Measurements from ENCODE around the gene RALBP1.

RALBP1 gene

DNA sequence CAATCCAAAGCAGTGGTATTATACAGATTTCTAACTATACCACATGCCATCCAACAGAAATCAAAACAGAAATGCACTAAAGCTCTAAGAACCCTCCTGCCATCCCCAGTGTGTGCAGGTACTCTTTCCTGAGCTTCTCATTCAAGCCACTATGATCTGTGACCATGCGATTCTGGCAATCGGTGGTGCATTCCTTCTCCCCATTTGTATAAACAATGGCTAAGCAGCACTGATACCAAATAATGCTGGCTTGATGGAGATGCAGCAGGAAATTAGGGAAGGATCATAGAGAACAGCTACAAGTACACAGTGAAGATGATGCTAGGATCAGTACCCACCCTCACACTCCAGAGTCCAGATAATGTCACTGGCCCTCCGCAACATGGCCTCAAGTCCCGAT is 87.3 kb downstream of the RALBP1 start (continued):
- TF ChIP-seq, protein P1, sequence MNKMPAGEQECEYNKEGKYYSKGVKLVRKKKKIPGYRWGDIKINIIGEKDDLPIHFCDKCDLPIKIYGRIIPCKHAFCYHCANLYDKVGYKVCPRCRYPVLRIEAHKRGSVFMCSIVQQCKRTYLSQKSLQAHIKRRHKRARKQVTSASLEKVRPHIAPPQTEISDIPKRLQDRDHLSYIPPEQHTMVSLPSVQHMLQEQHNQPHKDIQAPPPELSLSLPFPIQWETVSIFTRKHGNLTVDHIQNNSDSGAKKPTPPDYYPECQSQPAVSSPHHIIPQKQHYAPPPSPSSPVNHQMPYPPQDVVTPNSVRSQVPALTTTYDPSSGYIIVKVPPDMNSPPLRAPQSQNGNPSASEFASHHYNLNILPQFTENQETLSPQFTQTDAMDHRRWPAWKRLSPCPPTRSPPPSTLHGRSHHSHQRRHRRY (tag by site-specific recombination; IDR thresholded peaks at IDR 0.05): no peak
- TF ChIP-seq ZNF423 (tag by site-specific recombination; IDR thresholded peaks at IDR 0.05) (no peak), ZBTB48 (tag by site-specific recombination; IDR thresholded peaks at IDR 0.05) (no peak)

DNA sequence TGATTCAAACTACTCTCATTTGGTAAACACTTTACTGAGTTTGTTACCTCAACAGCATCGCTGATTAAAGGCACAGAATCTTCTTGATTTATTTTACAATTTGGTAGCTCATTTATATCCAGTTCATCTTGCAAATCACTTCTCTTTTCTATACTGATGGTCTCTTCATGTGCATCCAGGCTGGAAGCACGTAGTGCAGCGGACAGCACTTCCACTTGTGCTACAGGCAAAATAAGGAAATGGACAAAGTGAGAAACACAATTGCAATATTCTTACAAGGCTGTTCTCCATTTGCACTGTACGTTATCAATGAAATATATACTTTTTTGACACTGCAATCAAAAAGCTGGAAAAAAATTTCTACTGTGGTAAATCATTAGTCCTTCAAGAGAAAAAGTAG is 88.0 kb downstream of the RALBP1 start:
- no peak for TF ChIP-seq ZNF114 (tag by site-specific recombination; IDR thresholded peaks at IDR 0.05)
- TF ChIP-seq ZFHX2 (tag by site-specific recombination; conservative IDR thresholded peaks at IDR 0.05): no peak
- TF ChIP-seq FEZF1 (tag by site-specific recombination; IDR thresholded peaks at IDR 0.05): no peak
- TF ChIP-seq, protein P2, sequence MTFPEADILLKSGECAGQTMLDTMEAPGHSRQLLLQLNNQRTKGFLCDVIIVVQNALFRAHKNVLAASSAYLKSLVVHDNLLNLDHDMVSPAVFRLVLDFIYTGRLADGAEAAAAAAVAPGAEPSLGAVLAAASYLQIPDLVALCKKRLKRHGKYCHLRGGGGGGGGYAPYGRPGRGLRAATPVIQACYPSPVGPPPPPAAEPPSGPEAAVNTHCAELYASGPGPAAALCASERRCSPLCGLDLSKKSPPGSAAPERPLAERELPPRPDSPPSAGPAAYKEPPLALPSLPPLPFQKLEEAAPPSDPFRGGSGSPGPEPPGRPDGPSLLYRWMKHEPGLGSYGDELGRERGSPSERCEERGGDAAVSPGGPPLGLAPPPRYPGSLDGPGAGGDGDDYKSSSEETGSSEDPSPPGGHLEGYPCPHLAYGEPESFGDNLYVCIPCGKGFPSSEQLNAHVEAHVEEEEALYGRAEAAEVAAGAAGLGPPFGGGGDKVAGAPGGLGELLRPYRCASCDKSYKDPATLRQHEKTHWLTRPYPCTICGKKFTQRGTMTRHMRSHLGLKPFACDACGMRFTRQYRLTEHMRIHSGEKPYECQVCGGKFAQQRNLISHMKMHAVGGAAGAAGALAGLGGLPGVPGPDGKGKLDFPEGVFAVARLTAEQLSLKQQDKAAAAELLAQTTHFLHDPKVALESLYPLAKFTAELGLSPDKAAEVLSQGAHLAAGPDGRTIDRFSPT (tag by site-specific recombination; IDR thresholded peaks at IDR 0.05): no peak
- TF ChIP-seq ZNF10 (tag by site-specific recombination; IDR thresholded peaks at IDR 0.05): no peak
- TF ChIP-seq, protein P3, sequence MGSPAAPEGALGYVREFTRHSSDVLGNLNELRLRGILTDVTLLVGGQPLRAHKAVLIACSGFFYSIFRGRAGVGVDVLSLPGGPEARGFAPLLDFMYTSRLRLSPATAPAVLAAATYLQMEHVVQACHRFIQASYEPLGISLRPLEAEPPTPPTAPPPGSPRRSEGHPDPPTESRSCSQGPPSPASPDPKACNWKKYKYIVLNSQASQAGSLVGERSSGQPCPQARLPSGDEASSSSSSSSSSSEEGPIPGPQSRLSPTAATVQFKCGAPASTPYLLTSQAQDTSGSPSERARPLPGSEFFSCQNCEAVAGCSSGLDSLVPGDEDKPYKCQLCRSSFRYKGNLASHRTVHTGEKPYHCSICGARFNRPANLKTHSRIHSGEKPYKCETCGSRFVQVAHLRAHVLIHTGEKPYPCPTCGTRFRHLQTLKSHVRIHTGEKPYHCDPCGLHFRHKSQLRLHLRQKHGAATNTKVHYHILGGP (tag by site-specific recombination; IDR thresholded peaks at IDR 0.05): no peak
- TF ChIP-seq ZNF211 (tag by site-specific recombination; IDR thresholded peaks at IDR 0.05; ENCODE audit: low read depth): no peak
- no peak for TF ChIP-seq ZNF521 (tag by site-specific recombination; IDR thresholded peaks at IDR 0.05)
- no peak for TF ChIP-seq MYNN (tag by site-specific recombination; IDR thresholded peaks at IDR 0.05; ENCODE audit: borderline replicate concordance)
- TF ChIP-seq GLIS1 (tag by site-specific recombination; IDR thresholded peaks at IDR 0.05): no peak
- no peak for TF ChIP-seq ZNF132 (tag by site-specific recombination; IDR thresholded peaks at IDR 0.05; ENCODE audit: borderline replicate concordance)
- no peak for TF ChIP-seq ZNF560 (tag by site-specific recombination; IDR thresholded peaks at IDR 0.05; ENCODE audit: borderline replicate concordance)
- TF ChIP-seq YY2 (tag by site-specific recombination; IDR thresholded peaks at IDR 0.05): no peak
- POLR2A ChIA-PET: no interaction called here
- peaks cover 31 to 56% of the 10 kb centered on the region in 2 experiments for H3K36me3 ChIP-seq (ENCODE audit: control insufficient read depth in 2 of 2, insufficient read depth in 1 of 2, low read length in 2 of 2)

DNA sequence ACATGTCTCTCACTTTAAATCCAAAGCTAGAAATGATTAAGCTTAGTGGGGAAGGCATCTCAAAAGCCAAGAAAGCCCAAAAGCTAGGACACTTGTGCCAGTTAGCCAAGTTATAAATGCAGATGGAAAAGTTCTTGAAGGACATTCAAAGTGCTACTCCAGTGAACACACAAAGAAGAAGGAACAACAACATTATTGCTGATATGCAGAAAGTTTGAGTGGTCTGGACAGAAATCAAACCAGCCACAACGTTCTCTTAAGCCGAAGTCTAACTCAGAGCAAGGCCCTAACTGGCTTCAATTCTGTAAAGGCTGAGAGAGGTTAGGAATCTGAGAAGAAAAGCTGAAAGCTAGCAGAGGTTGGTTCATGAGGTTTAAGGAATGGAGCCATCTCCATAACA is 90.1 kb downstream of the RALBP1 start:
- H3K27ac ChIP-seq (ENCODE audit: extremely low read depth, low read depth, low read length): no peak overlapping the region
- no peaks in the 10 kb centered on the region for H3K4me1 ChIP-seq (ENCODE audit: control insufficient read depth, insufficient read depth, low read length)
- no peak overlapping the region for H3K4me3 ChIP-seq (ENCODE audit: low read depth, low read length)
- ChIA-PET POLR2A (no interaction called here), CTCF (interaction anchor here (1.8 to 3.0 kb wide), 2 partner anchors 10 to 47 kb away, joined by 4 to 21 read pairs; no protein-coding TSS in a partner anchor)
- H3K36me3 ChIP-seq (ENCODE audit: control insufficient read depth in 2 of 2, insufficient read depth in 1 of 2, low read length in 2 of 2): peaks cover 36 to 57% of the 10 kb centered on the region in 2 experiments
- H3K9me3 ChIP-seq (ENCODE audit: control insufficient read depth, insufficient read depth, low read depth, low read length): no peaks in the 10 kb centered on the region
- TF ChIP-seq ZIC2 (tag by site-specific recombination; IDR thresholded peaks at IDR 0.05) (no peak), ZNF623 (tag by site-specific recombination; IDR thresholded peaks at IDR 0.05) (no peak), GFI1B (tag by site-specific recombination; IDR thresholded peaks at IDR 0.05) (no peak), ZSCAN16 (tag by site-specific recombination; IDR thresholded peaks at IDR 0.05) (no peak), ZNF624 (tag by site-specific recombination; IDR thresholded peaks at IDR 0.05) (no peak), ZNF2 (tag by site-specific recombination; IDR thresholded peaks at IDR 0.05) (no peak), ZNF121 (tag by site-specific recombination; IDR thresholded peaks at IDR 0.05) (no peak)
- TF ChIP-seq, protein P4, sequence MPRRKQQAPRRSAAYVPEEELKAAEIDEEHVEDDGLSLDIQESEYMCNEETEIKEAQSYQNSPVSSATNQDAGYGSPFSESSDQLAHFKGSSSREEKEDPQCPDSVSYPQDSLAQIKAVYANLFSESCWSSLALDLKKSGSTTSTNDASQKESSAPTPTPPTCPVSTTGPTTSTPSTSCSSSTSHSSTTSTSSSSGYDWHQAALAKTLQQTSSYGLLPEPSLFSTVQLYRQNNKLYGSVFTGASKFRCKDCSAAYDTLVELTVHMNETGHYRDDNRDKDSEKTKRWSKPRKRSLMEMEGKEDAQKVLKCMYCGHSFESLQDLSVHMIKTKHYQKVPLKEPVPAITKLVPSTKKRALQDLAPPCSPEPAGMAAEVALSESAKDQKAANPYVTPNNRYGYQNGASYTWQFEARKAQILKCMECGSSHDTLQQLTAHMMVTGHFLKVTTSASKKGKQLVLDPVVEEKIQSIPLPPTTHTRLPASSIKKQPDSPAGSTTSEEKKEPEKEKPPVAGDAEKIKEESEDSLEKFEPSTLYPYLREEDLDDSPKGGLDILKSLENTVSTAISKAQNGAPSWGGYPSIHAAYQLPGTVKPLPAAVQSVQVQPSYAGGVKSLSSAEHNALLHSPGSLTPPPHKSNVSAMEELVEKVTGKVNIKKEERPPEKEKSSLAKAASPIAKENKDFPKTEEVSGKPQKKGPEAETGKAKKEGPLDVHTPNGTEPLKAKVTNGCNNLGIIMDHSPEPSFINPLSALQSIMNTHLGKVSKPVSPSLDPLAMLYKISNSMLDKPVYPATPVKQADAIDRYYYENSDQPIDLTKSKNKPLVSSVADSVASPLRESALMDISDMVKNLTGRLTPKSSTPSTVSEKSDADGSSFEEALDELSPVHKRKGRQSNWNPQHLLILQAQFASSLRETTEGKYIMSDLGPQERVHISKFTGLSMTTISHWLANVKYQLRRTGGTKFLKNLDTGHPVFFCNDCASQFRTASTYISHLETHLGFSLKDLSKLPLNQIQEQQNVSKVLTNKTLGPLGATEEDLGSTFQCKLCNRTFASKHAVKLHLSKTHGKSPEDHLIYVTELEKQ (tag by site-specific recombination; IDR thresholded peaks at IDR 0.05; ENCODE audit: borderline replicate concordance): no peak
- TF ChIP-seq, protein P5, sequence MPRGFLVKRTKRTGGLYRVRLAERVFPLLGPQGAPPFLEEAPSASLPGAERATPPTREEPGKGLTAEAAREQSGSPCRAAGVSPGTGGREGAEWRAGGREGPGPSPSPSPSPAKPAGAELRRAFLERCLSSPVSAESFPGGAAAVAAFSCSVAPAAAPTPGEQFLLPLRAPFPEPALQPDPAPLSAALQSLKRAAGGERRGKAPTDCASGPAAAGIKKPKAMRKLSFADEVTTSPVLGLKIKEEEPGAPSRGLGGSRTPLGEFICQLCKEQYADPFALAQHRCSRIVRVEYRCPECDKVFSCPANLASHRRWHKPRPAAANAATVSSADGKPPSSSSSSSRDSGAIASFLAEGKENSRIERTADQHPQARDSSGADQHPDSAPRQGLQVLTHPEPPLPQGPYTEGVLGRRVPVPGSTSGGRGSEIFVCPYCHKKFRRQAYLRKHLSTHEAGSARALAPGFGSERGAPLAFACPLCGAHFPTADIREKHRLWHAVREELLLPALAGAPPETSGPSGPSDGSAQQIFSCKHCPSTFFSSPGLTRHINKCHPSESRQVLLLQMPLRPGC (tag by site-specific recombination; IDR thresholded peaks at IDR 0.05): no peak

More for the DNA sequence above, 88.0 kb downstream of the RALBP1 start:
- CTCF ChIA-PET: interaction anchor here (5.6 kb wide), 1 partner anchor 10 kb away, joined by 31 read pairs; no protein-coding TSS in a partner anchor
- H3K27ac ChIP-seq (ENCODE audit: extremely low read depth, low read depth, low read length): no peak overlapping the region
- no peaks in the 10 kb centered on the region for H3K9me3 ChIP-seq (ENCODE audit: control insufficient read depth, insufficient read depth, low read depth, low read length)
- H3K4me3 ChIP-seq (ENCODE audit: low read depth, low read length): no peak overlapping the region
- no peaks in the 10 kb centered on the region for H3K4me1 ChIP-seq (ENCODE audit: control insufficient read depth, insufficient read depth, low read length)

All from HEK293 (cell line).